Measurements from ENCODE around the gene GNG14. TPM values are rescaled to one million over a fixed set of nuclear protein-coding genes. Genes with fewer than 3 reads are reported as not detected.

GNG14 gene
- total and polyA plus RNA-seq, 2 of the 13 experiments (the other 11 are each of a cell fraction or from before 2014, with no cell fraction given), result not detected

DNA sequence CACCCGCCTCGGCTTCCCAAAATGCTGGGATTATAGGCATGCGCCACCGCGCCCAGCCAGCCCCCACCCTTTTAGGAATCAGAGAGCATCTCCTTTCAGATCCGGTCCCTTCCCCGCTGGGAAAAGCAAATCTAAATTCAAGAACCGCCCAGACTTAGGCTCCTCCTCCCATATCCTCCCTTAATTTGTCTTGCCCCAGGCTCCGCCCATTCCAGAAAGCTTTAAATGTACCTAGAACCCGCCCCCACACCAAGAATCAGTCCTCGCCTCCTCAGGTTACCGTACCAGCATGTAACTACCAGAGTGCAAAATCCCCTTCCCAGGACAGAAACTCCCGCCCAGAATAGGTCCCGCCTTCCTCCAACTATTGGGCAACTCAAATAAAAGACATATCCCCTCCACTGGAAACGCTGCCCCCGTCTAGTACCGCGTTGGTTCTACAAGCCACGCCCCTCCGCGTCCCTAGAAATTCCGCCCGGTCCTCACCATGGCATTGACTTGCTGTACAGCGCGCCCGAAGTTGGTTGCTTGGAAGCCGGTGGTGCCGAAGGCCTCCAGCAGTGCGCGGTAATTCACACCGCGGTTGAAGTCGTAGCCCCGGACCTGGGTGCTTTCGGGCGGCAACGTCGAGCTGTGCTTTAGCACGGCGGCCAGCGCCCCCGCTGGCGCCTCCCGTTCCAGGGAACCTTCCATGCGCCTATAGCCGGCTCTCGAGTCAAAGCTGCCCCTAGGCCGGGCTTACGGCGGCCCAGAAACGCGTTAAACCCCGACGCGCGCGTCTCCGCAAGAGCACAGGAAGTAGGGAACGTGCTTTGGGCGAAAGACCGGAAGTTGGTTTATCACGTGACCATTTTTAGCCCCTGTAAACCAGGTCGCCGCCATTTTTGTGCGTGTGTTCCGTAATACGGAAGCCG, 6.5 kb upstream of the GNG14 start, which contains the start of gene DHPS (continued):
- TF ChIP-seq PPARG (CRISPR knock-in tag; conservative IDR thresholded peaks at IDR 0.05), result 0 out of 2 replicates have a peak, but pooled peaks have one; percentile 17
- TF ChIP-seq, protein P1, sequence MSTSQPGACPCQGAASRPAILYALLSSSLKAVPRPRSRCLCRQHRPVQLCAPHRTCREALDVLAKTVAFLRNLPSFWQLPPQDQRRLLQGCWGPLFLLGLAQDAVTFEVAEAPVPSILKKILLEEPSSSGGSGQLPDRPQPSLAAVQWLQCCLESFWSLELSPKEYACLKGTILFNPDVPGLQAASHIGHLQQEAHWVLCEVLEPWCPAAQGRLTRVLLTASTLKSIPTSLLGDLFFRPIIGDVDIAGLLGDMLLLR (CRISPR knock-in tag; IDR thresholded peaks at IDR 0.05), result no peak; the same call in 1 of the 2 replicates
- no peak for TF ChIP-seq ZNF775 (CRISPR knock-in tag; IDR thresholded peaks at IDR 0.05; ENCODE audit: borderline replicate concordance)
- TF ChIP-seq ZNF17 (CRISPR knock-in tag; IDR thresholded peaks at IDR 0.05), result no peak
- peak; percentile 71; the same call in 1 of the 2 replicates for TF ChIP-seq ELF4 (CRISPR knock-in tag; IDR thresholded peaks at IDR 0.05; ENCODE audit: borderline replicate concordance)
- peak; percentile 88 for TF ChIP-seq DMAP1 (CRISPR knock-in tag; IDR thresholded peaks at IDR 0.05)
- TF ChIP-seq, protein P2, sequence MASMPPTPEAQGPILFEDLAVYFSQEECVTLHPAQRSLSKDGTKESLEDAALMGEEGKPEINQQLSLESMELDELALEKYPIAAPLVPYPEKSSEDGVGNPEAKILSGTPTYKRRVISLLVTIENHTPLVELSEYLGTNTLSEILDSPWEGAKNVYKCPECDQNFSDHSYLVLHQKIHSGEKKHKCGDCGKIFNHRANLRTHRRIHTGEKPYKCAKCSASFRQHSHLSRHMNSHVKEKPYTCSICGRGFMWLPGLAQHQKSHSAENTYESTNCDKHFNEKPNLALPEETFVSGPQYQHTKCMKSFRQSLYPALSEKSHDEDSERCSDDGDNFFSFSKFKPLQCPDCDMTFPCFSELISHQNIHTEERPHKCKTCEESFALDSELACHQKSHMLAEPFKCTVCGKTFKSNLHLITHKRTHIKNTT (CRISPR knock-in tag; IDR thresholded peaks at IDR 0.05), result no peak
- no peak for TF ChIP-seq ZNF138 (CRISPR knock-in tag; IDR thresholded peaks at IDR 0.05; ENCODE audit: low read depth)
- TF ChIP-seq HOXA3 (CRISPR knock-in tag; IDR thresholded peaks at IDR 0.05), result peak; percentile 77
- no peak for TF ChIP-seq ZNF10 (CRISPR knock-in tag; IDR thresholded peaks at IDR 0.05; ENCODE audit: borderline replicate concordance, low read depth)
- no peak for TF ChIP-seq ZNF7 (CRISPR knock-in tag; IDR thresholded peaks at IDR 0.05)
- TF ChIP-seq, protein P3, sequence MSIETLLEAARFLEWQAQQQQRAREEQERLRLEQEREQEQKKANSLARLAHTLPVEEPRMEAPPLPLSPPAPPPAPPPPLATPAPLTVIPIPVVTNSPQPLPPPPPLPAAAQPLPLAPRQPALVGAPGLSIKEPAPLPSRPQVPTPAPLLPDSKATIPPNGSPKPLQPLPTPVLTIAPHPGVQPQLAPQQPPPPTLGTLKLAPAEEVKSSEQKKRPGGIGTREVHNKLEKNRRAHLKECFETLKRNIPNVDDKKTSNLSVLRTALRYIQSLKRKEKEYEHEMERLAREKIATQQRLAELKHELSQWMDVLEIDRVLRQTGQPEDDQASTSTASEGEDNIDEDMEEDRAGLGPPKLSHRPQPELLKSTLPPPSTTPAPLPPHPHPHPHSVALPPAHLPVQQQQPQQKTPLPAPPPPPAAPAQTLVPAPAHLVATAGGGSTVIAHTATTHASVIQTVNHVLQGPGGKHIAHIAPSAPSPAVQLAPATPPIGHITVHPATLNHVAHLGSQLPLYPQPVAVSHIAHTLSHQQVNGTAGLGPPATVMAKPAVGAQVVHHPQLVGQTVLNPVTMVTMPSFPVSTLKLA (IDR thresholded peaks at IDR 0.05), result no peak; the same call in 1 of the 2 replicates
- no peak for TF ChIP-seq ZNF589 (CRISPR knock-in tag; conservative IDR thresholded peaks at IDR 0.05)
- TF ChIP-seq PLSCR1 (CRISPR knock-in tag; IDR thresholded peaks at IDR 0.05; ENCODE audit: borderline replicate concordance), result no peak
- no peak for TF ChIP-seq SMAD9 (CRISPR knock-in tag; IDR thresholded peaks at IDR 0.05)
- TF ChIP-seq ZNF678 (CRISPR knock-in tag; IDR thresholded peaks at IDR 0.05), result no peak
- TF ChIP-seq SAFB2 (CRISPR knock-in tag; IDR thresholded peaks at IDR 0.05; ENCODE audit: borderline replicate concordance, low read depth), result no peak
- peak; percentile 89 for TF ChIP-seq ZFX (CRISPR knock-in tag; IDR thresholded peaks at IDR 0.05; ENCODE audit: low read depth)
- TF ChIP-seq PAX8 (CRISPR knock-in tag; IDR thresholded peaks at IDR 0.05; ENCODE audit: borderline replicate concordance), result no peak
- no peak for TF ChIP-seq ZNF253 (CRISPR knock-in tag; IDR thresholded peaks at IDR 0.05; ENCODE audit: borderline replicate concordance)
- 0 out of 2 replicates have a peak, but pooled peaks have one; percentile 28 for TF ChIP-seq ZNF670 (CRISPR knock-in tag; IDR thresholded peaks at IDR 0.05; ENCODE audit: borderline replicate concordance)
- no peak for TF ChIP-seq EEA1 (CRISPR knock-in tag; IDR thresholded peaks at IDR 0.05; ENCODE audit: borderline replicate concordance)
- TF ChIP-seq BRD4 (CRISPR knock-in tag; IDR thresholded peaks at IDR 0.05), result no peak
- no peak for TF ChIP-seq ZNF251 (CRISPR knock-in tag; IDR thresholded peaks at IDR 0.05)
- TF ChIP-seq ZNF337 (CRISPR knock-in tag; IDR thresholded peaks at IDR 0.05; ENCODE audit: borderline replicate concordance, low read depth), result no peak
